ENCODE data around the gene BNIP5.
A peak's percentile ranks its signal among the peaks of the same experiment; 100 is the strongest.

Gene BNIP5

GRCh38 chr6:36320475-36320874 is 16.2 kb downstream of the BNIP5 start:
- DNase-seq, result no peak

GRCh38 chr6:36319821-36320220 is 16.9 kb downstream of the BNIP5 start:
- no peak for DNase-seq

- DNase-seq, result no peak
Observed at GRCh38 chr6:36319436-36319762, 17.3 kb downstream of the BNIP5 start.

GRCh38 chr6:36318690-36319435 is 17.8 kb downstream of the BNIP5 start:
- no peak for DNase-seq

- no peak for DNase-seq
Observed at GRCh38 chr6:36317623-36318022, 19.1 kb downstream of the BNIP5 start.

GRCh38 chr6:36315921-36316320 is 20.8 kb downstream of the BNIP5 start:
- no peak for DNase-seq

- DNase-seq, result no peak
Observed at GRCh38 chr6:36314221-36315014, 22.3 kb downstream of the BNIP5 start.

- DNase-seq, result no peak
Observed at GRCh38 chr6:36313649-36313936, 23.1 kb downstream of the BNIP5 start.

GRCh38 chr6:36312854-36313648 is 23.6 kb downstream of the BNIP5 start:
- no peak for DNase-seq

GRCh38 chr6:36309900-36310299 is 26.8 kb downstream of the BNIP5 start:
- no peak for DNase-seq

GRCh38 chr6:36309203-36309602 is 27.5 kb downstream of the BNIP5 start:
- DNase-seq, result no peak

- DNase-seq, result no peak
Observed at GRCh38 chr6:36308514-36308913, 28.2 kb downstream of the BNIP5 start.

GRCh38 chr6:36306375-36306774 is 30.3 kb downstream of the BNIP5 start:
- DNase-seq, result no peak

- no peak for DNase-seq
Observed at GRCh38 chr6:36305885-36306284, 30.8 kb downstream of the BNIP5 start.

- DNase-seq, result peak; percentile 68 to 87 (median 84)
Observed at GRCh38 chr6:36302227-36302976, 34.3 kb downstream of the BNIP5 start.

- DNase-seq, result no peak
Observed at GRCh38 chr6:36301781-36302180, 34.9 kb downstream of the BNIP5 start.

- DNase-seq, result no peak
Observed at GRCh38 chr6:36301085-36301658, 35.5 kb downstream of the BNIP5 start.

GRCh38 chr6:36298027-36298426 is 38.7 kb downstream of the BNIP5 start:
- no peak for DNase-seq

GRCh38 chr6:36297511-36297910 is 39.2 kb downstream of the BNIP5 start:
- no peak for DNase-seq

GRCh38 chr6:36297051-36297450 is 39.6 kb downstream of the BNIP5 start:
- no peak for DNase-seq

GRCh38 chr6:36296240-36296639 is 40.4 kb downstream of the BNIP5 start:
- DNase-seq, result no peak

- no peak for DNase-seq
Observed at GRCh38 chr6:36292170-36292569, 44.5 kb downstream of the BNIP5 start.

Measured in activated naive CD4-positive, alpha-beta T cell (primary cell).